Measurements from ENCODE around the gene COPS8.

- TF ChIP-seq, protein P1, sequence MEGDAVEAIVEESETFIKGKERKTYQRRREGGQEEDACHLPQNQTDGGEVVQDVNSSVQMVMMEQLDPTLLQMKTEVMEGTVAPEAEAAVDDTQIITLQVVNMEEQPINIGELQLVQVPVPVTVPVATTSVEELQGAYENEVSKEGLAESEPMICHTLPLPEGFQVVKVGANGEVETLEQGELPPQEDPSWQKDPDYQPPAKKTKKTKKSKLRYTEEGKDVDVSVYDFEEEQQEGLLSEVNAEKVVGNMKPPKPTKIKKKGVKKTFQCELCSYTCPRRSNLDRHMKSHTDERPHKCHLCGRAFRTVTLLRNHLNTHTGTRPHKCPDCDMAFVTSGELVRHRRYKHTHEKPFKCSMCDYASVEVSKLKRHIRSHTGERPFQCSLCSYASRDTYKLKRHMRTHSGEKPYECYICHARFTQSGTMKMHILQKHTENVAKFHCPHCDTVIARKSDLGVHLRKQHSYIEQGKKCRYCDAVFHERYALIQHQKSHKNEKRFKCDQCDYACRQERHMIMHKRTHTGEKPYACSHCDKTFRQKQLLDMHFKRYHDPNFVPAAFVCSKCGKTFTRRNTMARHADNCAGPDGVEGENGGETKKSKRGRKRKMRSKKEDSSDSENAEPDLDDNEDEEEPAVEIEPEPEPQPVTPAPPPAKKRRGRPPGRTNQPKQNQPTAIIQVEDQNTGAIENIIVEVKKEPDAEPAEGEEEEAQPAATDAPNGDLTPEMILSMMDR (IDR thresholded peaks at IDR 0.05; ENCODE audit: low read length), result no peak
- no peak for TF ChIP-seq EZH2 (IDR thresholded peaks at IDR 0.05; ENCODE audit: borderline replicate concordance, low read length)
These were observed 12.4 kb downstream of the COPS8 start for GRCh38 chr2:237097911-237098702.
